ES-I3 (cell line): Measurements from ENCODE around the gene ETS1.

Experiments used
- H3K36me3 ChIP-seq: 2 replicates; pipeline ENCODE4 v1.6.1; 2013; ENCODE audit warnings: mild to moderate bottlenecking, low read length, control low read depth, moderate library complexity; ENCODE audit not compliant: insufficient read depth
- H3K4me1 ChIP-seq: 2 replicates; pipeline ENCODE4 v1.6.1; 2013; ENCODE audit warnings: mild to moderate bottlenecking, control low read depth, low read length; ENCODE audit not compliant: insufficient read depth
- H3K9ac ChIP-seq: 2 replicates; pipeline ENCODE4 v1.6.1; 2013; ENCODE audit warnings: low read depth, mild to moderate bottlenecking, low read length, moderate library complexity
- H3K9me3 ChIP-seq: 2 replicates; pipeline ENCODE4 v1.6.1; 2013; ENCODE audit warnings: mild to moderate bottlenecking, low read length, moderate library complexity; ENCODE audit not compliant: control insufficient read depth, insufficient read depth

The ETS1 gene, protein sequence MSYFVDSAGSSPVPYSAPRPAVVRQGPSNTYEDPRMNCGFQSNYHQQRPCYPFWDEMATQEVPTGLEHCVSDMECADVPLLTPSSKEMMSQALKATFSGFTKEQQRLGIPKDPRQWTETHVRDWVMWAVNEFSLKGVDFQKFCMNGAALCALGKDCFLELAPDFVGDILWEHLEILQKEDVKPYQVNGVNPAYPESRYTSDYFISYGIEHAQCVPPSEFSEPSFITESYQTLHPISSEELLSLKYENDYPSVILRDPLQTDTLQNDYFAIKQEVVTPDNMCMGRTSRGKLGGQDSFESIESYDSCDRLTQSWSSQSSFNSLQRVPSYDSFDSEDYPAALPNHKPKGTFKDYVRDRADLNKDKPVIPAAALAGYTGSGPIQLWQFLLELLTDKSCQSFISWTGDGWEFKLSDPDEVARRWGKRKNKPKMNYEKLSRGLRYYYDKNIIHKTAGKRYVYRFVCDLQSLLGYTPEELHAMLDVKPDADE

DNA sequence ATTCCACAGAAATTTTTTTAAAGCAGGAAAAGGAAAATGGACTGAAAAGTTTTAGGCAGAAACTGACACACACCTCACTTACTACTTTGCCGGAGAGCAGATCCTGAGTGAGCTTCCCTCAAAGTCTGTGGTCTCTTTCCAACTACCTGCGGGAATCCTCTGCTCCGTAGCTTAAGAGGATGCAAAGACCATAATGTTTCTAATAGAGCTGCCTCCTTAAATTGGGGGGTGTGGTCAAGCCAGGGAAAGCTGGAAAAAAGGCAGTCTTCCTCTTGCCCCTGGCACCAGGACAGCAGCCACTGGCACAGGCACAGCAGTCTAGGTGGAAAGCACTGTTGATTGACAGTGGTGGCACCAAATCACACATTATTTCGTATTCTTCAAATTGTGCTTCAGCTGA is at the start of gene ETS1:
TSS of gene ETS1 (minus strand) at position 144 of the 400 bp plus-strand sequence. CDS start 14,428 bp downstream, outside the sequence.
- no peaks in the 10 kb centered on the region; the same call in 1 of the 2 replicates for H3K9me3 ChIP-seq
- no peaks in the 10 kb centered on the region for H3K36me3 ChIP-seq
- peak within 1 kb of the TSS; percentile 56 for H3K9ac ChIP-seq
- H3K4me1 ChIP-seq, result peaks cover under 1% of the 10 kb centered on the region

DNA sequence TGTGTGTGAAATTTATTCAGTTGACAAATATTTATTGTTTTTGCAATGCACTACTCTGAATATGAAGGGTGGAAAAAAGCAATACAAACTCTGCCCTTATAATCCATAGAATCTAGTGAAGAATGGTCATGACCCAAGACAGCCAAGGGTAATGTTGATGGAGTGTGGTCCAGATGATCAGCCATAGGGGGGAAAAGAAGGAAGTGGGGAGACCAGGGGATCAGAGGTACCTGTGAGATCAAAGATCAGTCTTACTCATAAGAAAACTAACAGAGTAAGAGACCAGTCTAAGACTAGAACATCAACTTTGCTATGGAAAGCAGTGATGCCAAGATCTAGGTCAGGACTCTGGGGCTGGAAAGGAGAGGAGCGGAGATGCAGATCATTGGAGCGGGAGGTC is 47.0 kb upstream of the ETS1 start:
- no peaks in the 10 kb centered on the region for H3K9me3 ChIP-seq
- H3K4me1 ChIP-seq, result no peaks in the 10 kb centered on the region
- no peaks in the 10 kb centered on the region for H3K36me3 ChIP-seq
- H3K9ac ChIP-seq, result no peak overlapping the region

DNA sequence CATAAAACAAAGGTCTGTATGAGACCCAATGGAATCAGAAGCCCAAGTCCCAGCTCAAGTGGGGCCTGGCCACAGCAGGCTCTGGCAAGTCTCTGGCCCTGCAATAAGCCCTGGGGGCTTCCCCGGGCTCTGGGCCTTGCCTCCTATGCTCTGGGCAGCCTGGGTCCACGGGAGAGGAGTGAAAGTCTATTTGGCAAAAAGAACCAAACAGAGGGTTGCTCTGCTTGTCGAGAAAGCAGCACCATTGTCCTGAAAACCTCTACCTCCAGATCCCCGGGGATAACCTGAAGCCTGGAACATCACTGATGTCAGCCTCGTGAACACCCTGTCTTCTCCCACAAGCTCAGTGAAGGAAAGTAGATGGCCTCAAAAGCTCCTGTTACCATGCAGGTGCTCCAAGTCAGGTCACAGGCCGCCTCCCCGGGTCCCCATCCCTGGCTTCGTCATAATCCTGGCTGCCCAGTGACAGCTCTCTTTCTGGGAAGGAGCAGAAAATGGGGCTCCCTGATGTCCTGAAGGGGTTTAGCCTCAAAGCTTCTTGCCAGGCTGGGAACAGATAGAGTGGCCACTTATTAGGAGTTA is 46.1 kb upstream of the ETS1 start:
- H3K36me3 ChIP-seq, result no peaks in the 10 kb centered on the region
- no peaks in the 10 kb centered on the region for H3K4me1 ChIP-seq
- no peak overlapping the region for H3K9ac ChIP-seq
- no peaks in the 10 kb centered on the region for H3K9me3 ChIP-seq

DNA sequence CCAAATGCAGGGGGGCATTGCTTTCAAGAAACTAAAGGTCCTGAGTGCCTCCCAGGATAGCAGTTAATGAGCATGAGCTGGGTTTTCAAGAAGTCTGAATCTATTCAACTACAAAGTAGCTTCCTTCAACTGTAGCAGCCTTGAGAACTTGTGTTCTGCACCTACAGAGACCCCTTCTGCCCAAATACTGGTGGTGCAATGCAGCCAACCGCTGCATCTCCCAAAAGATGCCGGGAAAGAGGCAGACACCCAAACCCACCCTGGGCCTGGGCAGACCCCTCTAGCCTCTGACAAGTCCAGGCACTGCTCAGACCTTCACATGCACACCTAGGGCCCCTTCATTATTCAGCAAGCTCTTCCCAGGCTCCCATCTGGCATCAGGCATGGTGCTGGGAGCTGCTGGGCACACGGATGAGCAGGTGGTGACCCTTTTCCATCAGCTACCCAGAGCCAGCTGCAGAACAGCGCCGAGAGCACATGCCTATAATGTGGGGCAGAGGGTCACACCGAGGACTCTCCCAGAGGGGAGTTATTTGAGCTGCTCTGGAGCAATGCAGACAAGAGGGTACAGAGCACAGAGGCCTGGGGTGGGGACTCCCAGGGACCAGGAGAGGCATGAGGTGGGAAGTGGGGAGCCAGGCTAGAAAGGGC is 44.9 kb upstream of the ETS1 start:
- H3K9ac ChIP-seq, result no peak overlapping the region
- H3K9me3 ChIP-seq, result no peaks in the 10 kb centered on the region
- no peaks in the 10 kb centered on the region for H3K36me3 ChIP-seq
- H3K4me1 ChIP-seq, result no peaks in the 10 kb centered on the region

DNA sequence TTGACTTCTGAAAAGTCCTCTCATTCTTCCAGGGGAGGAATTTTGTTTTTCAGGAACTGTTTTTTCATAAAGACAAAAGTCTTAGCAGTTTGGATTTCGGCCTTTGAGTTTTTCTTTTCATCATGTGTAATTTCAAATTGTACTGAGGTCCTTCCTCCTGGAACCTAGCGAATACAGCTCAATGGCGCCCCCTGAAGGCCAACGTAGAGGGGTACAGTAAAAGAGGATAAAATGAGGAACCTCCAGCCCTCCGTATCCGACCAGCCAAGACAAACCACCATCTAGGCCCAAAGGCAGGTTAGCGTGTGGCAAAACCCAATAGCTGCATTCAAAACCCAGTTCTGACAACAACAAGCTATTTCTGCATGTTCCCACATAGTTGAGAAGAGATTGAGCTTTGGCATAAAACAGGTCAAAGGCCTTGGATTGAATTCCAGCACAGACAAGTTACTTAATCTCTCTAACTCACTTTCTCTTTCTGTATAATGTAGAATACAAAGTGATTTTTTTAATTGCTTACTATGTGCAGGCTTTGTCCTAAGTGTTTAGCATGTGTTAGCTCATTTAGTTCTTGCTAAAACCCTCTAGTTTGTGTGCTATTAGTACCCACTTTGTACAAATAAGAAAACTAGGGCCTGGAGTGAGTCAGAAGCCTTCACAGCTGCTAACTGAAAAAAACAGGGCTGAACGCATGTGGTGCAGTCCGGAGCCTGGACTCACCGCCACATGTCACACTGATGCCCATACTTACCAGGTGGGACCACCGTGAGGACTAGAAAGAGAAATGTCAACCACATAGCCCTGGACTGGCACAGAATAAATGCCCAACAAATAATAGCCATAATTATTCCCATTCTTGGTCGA is 43.2 kb upstream of the ETS1 start:
- H3K9me3 ChIP-seq, result no peaks in the 10 kb centered on the region
- H3K36me3 ChIP-seq, result no peaks in the 10 kb centered on the region
- H3K9ac ChIP-seq, result no peak overlapping the region
- H3K4me1 ChIP-seq, result no peaks in the 10 kb centered on the region

DNA sequence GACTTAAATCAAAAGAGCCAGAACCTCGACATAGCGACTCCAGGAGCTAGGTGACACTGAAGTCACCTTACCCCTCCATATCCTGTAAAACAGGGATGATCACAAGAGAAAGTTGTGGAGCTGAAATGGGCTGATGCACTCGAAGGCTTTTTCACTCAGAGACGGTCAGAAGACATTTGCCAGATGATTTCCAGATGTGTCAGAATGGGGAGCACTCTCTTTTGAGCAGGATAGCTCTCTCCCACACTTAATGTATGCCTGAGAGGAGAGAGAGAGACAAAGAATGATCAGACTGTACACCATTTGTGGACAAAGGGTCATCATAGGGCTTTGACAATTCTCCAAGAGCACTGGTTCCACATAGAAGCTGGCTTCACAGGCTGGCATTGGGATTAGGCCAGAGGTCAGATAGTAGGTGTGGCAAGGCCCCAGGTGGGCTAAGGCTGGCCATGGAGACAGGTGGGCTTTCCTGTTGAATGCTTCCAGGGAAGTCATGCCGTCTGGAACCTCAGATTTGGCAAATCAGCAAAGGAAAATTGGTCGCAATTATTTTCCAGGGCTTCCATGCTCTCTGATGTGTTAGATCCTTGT is 42.3 kb upstream of the ETS1 start:
- Histone ChIP-seq H3K36me3 (no peaks in the 10 kb centered on the region), H3K9me3 (no peaks in the 10 kb centered on the region), H3K4me1 (peaks cover 4% of the 10 kb centered on the region; the same call in 1 of the 2 replicates), H3K9ac (no peak overlapping the region)

DNA sequence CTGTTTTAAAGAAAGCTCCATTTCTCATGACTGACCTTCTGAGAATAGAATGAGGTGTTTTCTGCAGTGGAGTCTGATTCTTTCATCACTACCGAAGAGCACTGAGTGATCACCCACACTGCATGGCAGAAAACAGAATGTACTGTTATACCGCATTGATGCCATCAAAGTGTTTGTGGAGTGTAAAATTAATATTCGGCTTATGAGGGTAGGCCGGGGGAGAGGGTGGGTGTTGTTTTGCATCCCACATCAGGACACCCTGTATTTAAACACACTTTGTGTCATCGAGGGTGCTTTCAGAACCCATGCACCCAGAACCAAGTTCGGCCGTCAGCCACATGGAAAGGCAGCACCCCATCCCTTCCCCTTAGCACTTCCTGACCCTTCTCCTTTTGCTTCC is 41.3 kb upstream of the ETS1 start:
- H3K36me3 ChIP-seq, result no peaks in the 10 kb centered on the region
- no peaks in the 10 kb centered on the region for H3K9me3 ChIP-seq
- peaks cover 8% of the 10 kb centered on the region for H3K4me1 ChIP-seq
- no peak overlapping the region for H3K9ac ChIP-seq

DNA sequence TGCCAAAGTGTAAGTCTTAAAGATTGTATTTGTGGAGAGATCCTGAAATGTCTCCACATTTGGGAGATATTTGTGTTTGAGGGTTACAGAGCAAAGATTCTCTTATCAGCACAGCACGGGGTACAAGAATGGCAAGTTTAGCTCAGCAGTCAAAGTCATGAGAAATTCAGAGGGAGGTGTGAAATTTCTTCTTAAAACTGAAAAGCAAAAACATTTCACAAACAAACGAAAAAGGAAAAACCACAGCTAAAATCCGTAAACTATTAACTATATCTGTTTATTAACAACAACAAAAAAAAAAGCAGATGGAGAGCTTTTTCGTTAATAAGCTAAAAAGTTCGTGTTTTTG is 40.9 kb upstream of the ETS1 start:
- no peaks in the 10 kb centered on the region for H3K9me3 ChIP-seq
- H3K9ac ChIP-seq, result no peak overlapping the region
- H3K36me3 ChIP-seq, result no peaks in the 10 kb centered on the region
- H3K4me1 ChIP-seq, result peaks cover 8% of the 10 kb centered on the region

DNA sequence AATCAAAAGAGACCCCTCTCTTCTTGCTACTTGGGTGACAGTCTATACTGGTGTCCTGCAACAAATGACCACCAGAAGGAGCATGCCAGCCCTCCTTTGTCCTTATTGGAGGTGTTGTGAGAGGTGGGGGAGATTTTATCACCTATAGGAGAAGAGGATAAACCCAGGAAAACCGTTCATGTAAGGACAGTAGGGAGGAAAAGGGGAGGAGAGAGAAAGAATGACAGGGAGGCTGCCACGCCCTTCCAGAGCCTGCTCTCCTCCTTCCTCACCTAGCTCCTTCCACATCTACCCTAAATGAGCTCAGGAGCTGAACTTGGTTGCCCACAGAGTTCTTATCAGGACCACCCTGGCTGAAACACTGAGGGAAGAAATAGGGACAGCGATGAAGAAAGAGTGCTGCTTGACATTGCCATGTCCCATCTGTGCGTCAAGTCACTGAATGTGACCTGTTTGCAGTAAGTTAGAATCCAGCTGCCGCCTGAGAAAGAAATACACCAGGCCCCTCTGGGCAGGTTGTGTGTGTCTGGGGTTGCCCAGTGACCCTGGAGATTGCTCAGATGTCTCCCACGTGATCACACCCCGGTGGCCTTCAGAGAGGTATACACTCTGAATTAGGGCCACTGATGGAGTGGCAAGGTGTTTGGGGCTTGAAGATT is 40.4 kb upstream of the ETS1 start:
- H3K9me3 ChIP-seq, result no peaks in the 10 kb centered on the region
- H3K4me1 ChIP-seq, result peaks cover 8% of the 10 kb centered on the region
- H3K9ac ChIP-seq, result no peak overlapping the region
- no peaks in the 10 kb centered on the region for H3K36me3 ChIP-seq

DNA sequence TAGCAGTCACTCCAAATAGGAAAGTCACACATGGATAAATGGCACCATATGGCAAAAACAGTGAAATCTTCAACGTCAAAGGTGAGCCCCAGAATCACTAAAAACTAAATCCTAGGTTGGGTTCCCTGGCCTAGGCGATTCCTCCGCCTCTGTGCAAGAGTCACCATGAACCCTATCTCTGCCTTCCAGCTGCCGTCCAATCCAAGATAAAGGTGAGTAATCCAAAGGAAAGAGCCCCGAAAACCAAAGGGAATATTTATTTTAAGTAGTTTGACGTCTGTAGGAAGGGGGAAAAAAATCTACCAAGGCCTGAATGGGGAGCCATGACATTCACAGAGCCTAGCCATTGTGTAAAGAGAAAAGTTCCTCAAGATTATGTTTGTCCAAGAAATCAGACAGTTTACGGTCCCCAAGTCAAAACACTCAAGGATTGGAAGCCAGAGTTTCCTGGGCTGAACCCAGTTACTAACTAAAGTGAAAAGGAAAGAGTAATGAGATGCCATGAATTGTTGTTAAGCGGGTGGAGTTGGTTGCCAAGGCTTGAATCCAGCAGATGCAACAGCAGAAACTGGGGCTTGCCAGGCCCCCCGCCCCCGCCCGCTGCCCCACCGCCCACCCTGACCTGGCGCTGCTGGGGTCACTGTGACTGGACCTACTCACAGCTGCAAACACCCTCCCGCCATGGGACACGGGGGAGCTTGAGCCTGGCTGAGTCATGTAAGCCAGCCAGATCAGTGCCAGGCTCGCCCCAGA is 39.7 kb upstream of the ETS1 start:
- Histone ChIP-seq H3K9me3 (no peaks in the 10 kb centered on the region), H3K4me1 (peaks cover 11% of the 10 kb centered on the region), H3K36me3 (no peaks in the 10 kb centered on the region), H3K9ac (no peak overlapping the region)

DNA sequence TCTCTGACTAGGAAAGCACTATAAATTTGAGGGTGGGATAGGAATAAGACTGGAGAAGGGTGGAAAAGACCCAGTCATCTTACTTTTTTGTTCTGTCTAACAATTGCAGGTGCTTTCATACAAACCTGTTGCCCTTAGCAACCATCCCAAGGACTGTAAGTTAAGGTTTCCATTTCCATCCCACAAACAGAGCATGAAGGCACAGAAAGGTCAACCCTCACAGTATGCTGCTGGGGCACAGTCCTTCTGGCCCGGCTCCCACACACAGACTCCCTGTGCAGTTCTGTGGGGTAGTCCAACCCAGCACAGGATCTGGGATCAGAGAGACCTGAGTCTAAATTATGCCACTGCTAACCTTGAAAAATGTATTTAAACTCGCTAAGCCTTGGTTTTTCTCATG is 38.4 kb upstream of the ETS1 start:
- Histone ChIP-seq H3K9ac (no peak overlapping the region), H3K36me3 (no peaks in the 10 kb centered on the region), H3K9me3 (no peaks in the 10 kb centered on the region), H3K4me1 (peaks cover 19% of the 10 kb centered on the region)

DNA sequence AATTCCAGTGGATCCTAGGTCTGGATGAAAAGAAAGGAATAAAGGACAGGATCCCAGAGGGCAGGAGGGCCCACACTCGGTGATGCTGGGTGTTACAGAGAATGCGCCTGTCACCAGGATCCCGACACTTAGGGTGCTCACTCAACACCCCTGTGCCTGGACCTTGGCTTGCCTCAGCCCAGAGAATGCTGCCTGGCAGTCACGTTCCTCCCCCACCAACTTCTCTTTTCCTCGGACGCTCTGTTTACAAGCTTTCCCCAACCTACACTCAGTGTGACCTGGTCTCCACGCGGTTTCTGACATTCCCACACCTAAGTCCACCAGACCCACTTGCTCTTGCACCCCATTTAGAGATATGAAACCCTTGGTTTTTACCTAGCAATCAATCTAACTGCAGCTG is 38.0 kb upstream of the ETS1 start:
- peaks cover 19% of the 10 kb centered on the region for H3K4me1 ChIP-seq
- H3K36me3 ChIP-seq, result no peaks in the 10 kb centered on the region
- no peaks in the 10 kb centered on the region for H3K9me3 ChIP-seq
- no peak overlapping the region for H3K9ac ChIP-seq
